HG02571 (cell line): ENCODE data around the gene SLC25A10.
A peak's percentile ranks its signal among the peaks of the same experiment; 100 is the strongest.
"Not testable (repeated sequence)": the region's sequence is repeated elsewhere in the genome, so short reads cannot be mapped to it uniquely, and the experiment has no call there.

Experiments used
- ATAC-seq: cut with Tn5 transposase; IDR thresholded peaks from one replicate; pipeline ENCODE4 v1.9.1; 2021; ENCODE audit warnings: mild to moderate bottlenecking, moderate library complexity; ENCODE audit not compliant: unreplicated experiment

SLC25A10 gene, protein sequence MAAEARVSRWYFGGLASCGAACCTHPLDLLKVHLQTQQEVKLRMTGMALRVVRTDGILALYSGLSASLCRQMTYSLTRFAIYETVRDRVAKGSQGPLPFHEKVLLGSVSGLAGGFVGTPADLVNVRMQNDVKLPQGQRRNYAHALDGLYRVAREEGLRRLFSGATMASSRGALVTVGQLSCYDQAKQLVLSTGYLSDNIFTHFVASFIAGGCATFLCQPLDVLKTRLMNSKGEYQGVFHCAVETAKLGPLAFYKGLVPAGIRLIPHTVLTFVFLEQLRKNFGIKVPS

DNA sequence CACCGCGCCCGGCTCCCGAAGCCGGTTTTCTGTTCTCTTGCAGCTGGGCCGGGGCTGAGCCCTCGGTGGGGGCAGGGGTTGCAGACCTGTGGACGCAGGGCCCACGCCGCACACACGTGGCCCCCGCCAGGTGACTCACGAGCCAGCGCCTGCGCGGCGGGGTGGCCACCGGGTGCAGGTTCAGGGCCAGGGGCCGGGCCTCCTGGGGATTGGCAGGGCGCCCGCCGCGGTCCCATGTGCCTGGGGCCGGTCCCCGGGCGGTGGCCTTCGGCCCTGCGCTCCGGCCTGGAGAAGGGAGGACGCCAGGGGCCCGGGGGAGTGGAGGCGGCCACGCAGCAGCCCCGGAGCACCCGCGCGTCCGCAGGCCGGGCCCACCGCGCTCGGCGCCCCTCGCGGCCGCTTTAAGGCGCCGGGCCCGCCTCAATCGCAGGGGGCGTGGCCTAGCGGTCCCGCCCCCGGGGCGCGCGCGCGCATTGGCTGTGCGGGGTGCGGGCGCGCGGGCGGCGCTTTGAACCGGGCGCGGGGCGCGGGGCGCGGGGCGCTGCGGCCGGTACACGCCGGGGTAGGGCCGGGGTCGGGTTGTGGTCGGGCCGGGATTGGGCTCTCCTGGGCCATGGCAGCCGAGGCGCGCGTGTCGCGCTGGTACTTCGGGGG is at the start of gene SLC25A10:
Gene SLC25A10 (plus strand): TSS at position 471 of the 654 bp plus-strand sequence. CDS start 143 bp downstream, at position 614.
- peak; percentile 55 for ATAC-seq

DNA sequence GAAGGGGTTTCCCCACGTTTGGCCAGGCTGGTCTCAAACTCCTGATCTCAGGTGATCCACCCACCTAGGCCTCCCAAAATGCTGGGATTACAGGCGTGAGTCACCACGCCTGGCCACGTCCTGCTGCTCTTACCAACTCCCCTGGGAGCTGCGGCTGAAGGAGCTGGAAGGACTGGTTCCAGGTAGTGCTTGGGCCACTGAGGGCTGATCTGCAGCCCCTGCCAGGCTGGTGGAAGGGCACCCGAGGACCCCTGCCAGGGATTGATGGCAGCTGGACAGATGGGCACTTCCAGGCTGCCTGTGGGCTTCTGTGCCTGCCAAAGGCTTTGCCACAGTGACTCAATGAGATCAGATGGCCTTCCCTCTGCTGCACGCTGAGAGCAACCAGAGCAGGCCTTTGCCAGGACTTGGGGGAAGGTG is 48.0 kb upstream of the SLC25A10 start:
- ATAC-seq, result no peak

DNA sequence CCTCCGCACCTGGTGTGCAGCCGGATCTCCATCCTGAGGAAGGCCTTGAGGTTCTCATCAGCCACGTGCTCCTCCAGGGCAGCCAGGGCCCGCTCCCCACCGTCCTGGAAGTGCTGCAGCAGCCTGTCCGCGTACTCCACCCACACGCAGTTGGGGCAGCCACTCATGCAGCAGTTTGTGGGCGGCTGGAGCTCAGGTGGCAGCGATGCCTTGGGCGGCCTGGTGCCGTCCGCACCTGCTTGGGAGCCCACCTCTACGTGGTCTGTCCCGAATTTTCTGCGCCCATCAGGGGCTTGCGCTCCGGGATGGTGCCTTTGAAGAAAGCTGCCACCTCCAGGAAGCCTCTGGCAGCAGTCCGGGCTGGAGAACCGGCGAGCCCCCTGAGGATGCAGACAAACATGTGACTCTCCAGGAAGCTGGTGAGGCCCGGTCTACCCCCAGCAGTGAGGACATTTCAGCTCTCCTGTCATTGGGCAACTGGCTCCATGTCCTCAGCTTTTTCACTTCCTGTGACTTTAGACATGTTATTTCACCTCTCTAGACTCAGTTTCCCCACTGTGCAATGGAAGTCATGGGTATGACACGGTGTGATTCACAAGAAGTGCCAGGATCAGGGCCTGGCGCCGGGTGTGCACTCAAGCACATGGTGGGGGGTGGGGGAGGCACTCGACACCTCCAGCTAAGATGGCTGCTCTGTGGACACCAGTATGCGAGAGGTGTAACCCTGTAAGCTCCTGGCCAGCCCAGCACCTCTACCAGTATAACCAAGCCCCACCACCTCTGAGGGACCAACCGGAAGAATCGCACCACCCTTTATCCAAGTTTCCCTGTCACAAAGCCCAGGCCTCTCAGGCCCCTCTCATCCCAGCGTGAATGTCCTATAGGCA is 46.6 kb upstream of the SLC25A10 start:
- no peak for ATAC-seq

DNA sequence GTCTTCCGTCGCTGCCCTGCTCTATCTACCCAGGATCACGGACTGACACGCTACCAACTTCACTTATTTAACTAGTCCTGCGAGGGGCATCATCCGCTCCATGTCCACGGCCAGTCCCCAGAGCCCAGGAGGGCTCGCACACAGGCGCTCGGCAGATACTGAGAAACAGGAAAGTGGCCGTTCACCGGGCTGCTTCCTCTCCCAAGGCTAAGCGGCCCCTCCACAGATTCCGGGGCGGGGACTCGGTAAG is 46.1 kb upstream of the SLC25A10 start:
- peak; percentile 6 for ATAC-seq

DNA sequence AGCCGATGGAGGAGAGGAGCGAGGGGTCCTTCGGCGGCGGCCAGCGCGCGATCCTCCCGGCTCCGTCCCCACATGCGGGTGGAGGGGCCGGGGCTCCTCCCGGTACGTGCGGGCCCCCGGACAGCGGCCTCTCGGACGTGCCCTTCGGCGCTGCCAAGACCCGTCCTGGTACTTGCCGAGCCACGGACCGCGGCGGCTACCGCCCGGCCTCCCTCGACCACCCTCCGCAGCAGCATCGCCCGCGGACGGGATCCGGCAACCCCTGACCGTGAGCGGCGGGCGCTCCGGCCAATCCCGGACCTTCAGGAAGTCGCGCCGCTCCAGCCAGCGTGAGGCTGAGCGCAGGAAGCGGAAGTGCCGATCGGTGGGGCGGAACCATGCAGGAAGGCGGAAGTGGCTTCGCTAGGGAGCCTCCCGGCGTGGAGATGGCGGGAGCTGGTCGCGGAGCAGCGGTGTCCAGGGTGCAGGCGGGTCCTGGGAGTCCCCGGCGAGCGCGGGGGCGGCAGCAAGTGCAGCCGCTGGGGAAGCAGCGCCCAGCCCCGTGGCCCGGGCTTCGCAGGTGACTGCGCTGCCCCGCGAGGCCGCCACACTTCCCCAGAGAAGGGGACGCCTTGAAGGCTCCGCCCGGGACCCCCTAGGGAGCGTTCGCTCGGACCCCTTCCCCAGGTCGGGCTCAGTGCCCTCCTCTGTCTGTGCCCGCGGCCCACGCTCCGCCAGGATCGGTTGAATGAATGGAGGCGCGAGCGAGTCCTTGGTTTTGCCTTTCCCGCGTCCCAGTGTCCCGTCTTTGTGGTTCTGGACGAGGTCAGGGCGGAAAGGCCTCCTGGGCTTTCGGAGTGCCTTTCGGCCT is 45.5 kb upstream of the SLC25A10 start, which contains the start of the genes CCDC137 and OXLD1:
Gene CCDC137 (plus strand): TSS at position 396 of the 850 bp plus-strand sequence. CDS start 30 bp downstream, at position 426.
Gene OXLD1 (minus strand): TSS at position 264 of the 850 bp plus-strand sequence. CDS start 28 bp downstream, at position 236.
- ATAC-seq, result peak; percentile 91

DNA sequence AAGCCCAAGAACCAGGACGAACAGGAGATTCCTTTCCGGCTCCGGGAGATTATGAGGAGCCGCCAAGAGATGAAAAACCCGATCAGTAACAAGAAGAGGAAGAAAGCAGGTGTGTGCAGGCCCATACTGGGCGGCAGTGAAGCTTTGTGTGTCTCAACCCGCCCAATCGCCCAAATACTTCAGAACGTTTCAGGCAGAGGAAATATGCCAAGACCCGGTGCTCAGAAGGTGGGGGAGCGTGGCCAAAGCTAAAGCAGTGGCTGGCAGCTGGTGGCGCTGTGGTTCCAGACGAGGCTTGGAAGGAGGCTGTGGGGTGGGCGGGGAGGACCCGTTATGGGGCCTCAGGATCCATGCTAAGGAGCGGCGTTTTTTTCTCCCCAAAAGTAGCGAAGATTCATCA is 44.3 kb upstream of the SLC25A10 start:
- ATAC-seq, result no peak

DNA sequence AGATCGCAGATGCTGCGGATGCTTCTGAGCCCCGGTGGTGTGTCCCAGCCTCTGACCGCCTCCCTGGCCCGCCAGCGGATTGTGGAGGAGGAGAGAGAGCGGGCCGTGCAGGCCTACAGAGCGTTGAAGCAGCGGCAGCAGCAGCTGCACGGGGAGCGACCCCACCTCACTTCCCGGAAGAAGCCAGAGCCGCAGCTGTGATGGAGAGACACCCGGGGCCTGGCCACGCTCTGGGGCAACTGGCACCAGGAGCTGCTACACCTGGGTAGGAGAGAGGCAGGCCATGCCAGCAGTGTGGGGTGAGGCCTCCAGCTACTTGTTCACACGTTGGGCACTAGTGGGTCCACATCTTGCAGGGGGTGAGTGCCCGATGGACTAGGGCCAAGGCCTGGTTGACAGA is 39.6 kb upstream of the SLC25A10 start:
- ATAC-seq, result no peak

DNA sequence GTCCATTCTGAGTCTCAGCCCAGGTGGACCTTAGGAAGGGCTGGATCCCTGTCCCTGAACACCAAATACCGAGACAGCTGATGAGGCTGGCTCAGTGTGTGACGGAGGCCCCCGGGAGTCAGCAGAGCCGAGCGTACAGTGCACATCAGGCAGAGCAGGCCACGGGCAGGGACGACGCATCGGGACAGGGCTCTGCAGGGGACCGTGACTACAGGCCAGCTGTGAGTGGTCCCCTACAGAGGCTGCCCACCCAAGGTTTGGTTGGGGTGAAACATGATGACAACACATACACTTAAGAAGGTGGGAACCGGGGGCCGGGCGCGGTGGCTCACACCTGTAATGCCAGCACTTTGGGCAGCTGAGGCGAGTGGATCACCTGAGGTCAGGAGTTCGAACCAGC is 39.1 kb upstream of the SLC25A10 start:
- ATAC-seq, result no peak

DNA sequence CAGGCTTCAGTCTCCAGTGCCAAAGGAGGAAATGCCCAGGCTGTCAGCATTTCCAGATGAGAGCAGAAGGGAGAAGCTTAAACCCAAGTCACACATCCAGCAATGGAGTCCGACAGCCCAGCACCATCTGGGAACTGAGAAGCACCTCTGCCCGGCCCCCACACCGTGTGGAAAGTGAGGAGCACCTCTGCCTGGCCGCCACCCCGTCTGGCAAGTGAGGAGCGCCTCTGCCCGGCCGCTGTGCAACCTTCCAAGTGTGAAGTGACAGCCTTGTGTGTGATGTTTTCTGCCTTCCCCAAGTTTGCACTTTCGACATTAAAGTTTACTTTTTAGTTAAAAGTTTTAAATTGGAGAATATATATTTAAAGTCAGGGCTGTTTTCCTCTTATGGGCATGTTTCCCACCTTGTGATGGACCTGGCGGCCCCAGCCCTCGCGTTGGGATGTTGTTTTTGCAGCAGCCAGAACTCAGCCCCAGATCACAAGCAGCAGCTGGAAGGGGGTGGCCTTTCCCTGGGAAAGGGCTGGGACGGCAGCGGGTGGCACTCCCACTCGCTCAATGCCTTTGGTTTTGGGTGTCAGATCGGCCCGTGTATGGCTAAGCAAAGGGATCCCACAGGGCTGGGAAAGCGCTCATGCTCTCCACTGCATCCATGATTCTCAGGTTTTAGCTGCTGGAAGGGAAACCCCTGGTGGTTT is 38.4 kb upstream of the SLC25A10 start:
- ATAC-seq, result no peak

DNA sequence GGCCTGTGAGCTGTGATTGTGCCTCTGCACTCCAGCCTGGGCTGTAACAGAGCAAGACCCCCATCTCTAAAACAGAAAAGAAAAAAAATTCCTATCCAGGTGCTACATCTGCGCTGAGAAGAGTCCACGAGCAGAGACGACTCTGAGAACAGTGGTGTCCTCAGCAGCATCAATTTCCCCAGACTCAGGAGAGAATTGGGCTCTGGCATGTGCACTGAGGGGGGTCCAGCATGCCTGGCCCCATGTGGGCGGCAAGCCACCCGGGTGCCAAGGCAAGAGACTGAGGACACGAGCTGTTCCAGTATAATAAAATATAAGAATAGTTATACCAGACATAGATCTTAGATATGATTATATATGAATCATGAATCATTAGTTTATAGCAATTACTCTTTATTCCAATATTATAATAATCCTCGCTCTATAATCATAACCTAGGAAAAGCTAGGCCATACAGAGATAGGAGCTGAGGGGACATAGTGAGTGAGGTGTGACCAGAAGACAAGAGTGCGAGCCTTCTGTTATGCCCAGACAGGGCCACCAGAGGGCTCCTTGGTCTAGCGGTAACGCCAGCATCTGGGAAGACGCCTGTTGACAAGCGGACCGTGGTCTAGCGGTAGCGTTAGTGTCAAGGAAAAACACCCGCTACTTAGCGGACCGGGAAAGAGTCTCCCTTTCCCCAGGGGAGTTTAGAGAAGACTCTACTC is 36.4 kb upstream of the SLC25A10 start:
- not testable (repeated sequence) for ATAC-seq

DNA sequence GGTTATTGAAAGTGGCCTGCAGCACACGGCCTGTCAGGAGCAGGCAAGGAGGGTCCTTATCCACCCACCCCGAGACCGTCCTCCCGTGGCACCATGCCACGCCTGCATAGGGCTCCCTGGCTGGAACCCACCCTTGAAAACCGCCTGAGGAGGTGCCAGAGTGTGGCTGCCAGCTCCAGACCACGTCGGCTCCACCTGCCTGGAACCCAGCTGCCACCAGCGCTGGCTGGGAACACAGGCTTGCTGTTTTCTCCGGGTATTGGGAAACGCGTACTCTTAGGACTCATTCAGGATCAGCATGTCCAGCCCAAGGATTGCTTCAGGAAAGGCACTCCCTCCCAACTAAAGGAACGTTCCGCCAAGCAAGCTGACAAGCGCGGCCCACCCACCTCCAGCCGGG is 35.2 kb upstream of the SLC25A10 start:
- no peak for ATAC-seq

DNA sequence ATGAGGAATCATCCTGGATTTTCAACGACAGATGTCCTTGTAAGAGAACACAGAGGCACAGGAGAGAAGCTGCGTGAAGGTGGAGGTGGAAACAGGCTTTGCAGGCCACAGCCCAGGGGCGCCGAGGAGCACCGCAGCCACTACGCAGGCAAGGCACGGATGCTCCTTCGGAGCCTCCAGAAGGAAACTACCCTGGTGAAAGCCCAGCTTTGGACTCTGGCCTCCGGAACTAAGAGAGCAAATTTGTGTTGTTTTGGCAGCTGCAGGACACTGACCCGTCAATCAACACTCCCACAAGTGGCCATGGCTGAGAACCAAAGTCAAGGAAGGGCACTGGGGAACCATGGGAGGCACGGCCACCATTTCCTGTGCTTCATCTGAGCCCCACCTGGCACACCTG is 31.9 kb upstream of the SLC25A10 start:
- no peak for ATAC-seq

DNA sequence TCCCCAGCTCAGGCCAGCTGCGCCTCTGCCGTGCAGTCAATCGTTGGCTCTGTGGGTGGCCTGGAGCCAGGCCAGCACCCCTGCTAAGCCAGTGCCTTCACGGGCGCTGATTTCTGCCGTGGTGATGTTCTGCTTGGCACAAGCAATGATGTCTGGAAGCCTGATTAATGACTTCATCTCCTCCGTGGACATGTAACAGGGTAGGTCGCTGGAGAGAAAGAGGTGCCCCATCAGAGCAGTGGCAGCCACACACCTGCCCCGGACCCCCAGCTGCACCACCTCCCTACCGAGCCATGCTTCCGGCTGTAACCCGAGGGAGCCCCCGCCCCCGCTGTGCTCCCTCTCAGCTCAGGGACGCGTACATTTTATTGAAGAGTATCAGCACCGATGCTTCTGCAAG is 30.4 kb upstream of the SLC25A10 start:
- no peak for ATAC-seq

DNA sequence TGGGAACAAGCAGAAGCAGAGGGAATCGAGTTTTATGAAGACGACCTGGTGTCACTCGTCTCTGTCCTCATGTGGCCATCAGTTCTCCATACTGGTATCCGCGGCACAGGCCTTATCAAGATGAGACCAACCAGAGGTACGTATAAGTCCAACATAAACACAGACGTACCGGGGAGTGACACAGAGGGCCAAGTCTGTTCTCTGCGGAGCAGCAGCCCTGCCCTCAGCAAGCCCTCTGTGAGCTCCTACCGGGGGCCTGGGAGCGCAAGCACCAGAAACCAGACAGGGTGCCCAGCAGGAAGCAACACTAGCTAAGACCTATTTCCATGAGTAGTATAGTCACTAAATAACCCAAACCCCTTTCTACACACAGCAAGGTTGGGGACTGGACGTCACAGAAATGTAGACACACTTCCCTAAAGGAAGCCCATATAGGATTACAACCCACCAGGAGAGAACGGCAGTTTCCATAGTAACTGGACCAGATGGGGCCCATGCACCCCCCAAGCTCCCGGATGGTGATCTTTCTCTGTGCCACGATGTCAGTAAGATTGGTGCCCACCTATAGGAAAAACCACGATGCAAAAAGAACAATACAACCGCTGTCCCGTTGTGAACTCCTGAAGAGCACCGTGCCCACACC is 29.4 kb upstream of the SLC25A10 start:
- ATAC-seq, result no peak

DNA sequence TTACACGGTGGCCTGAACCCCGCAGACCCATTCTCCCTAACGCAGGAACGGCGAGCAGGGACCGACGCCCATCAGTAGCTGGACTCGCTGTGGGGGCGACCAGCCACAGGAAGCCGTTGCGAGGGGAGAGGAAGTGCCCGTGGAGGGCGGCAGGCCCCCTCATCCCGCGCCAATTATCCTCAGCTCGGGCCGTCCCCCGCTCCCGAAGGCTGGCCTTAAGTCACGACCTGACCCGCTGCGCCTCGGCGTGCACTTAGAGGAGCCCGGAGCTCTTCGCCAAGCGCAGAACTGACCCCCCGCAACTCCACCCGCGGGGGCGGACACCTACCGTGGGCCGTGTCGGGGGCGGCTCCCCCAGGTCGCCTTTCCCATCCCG is 28.9 kb upstream of the SLC25A10 start:
- peak; percentile 19 for ATAC-seq

DNA sequence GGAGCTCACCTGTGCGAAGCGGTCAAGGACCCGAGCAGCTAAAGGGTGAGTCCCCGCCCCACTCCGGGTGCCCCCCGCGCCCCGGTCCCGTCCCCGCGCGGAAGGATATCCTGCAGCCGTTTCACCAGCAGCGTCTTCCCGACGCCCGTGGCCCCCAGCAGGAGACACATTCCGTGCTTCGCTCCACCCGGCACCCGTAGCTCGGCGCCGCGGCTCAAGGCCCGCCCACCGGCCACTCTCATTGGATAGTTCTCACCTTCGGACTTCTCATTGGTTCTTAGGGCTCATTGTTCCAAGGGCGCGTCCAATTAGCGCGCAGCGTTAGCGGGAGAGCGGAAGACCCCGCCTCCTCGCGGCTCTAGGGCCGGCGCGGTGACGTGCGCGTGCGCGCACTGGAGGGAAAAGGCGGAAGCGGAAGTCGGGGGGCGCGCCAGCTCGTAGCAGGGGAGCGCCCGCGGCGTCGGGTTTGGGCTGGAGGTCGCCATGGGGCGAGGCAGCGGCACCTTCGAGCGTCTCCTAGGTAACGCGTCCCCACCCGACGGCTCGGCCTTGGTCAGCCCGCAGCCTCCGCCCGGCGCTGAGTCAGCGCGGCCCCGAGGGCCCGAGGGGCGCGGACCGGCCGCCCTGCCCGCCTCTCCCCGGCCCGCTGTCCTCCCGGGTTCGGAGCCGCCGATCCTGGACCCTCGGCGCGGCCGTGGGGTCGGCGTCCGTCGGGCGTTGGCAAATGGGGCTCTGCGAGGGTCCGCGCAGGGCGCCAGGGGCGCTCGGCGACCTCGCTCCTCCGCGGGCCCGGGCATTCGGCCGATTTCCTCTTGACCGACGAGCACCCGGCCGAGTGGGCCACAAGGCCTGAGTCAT is 28.3 kb upstream of the SLC25A10 start, which contains the start of the genes ARL16 and HGS:
Gene ARL16 (minus strand): TSS at position 214 of the 858 bp plus-strand sequence. CDS start 44 bp downstream, at position 170.
Gene HGS (plus strand): TSS at position 428 of the 858 bp plus-strand sequence. CDS start 56 bp downstream, at position 484.
- peak; percentile 92 for ATAC-seq

DNA sequence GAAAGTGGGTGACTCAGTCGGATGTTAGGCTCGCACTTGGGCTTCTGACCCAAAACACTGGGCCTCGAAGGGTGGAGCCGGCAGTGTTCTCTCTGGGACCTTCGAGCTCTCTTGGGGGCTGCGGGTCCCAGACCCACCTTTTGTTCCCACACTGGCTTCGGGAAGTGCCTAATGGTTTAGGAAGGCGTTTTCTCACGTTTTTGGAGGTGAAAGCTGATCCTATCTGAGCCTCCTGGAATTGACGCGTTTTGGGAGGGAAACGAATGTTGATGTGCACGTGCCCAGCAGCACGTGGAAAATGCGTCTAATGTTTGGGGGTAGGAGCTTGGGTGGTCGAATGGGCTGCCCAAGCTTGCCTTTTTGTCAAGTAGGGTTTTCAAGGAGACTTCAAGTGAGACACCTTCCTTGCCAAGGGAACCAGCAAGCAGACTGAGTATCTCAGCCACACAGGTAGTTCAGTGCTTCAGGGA is 27.6 kb upstream of the SLC25A10 start:
- ATAC-seq, result no peak

DNA sequence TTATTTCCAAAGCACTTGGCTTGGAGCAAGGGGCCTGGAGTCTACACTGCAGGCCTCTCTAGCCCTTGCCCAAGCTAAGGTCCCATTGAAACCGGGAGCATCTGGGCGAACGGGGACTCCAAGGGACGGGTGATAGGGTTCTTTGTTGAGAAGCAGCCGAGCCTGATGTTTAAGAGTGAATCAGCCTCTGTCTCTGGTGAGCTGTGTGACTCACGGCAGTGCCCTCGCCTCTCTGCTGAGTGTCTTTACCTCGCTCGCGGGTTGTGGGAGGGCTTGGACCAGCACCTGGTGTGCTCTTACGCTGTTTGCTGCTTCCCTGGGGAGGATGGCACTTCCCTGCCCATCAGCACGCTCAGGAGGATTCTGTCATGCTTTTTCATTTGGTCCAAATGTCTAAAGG is 27.0 kb upstream of the SLC25A10 start:
- no peak for ATAC-seq
